Ramos (cell line): ENCODE results near the gene VPS18.

Experiments
- in situ Hi-C: fragments of 300-500 bp; cut with MboI; formaldehyde crosslinking; loops from one replicate; pipeline ENCODE4 v1.14.3; 2022; ENCODE audit warnings: low sequenced_read_pairs; ENCODE audit not compliant: unreplicated experiment

The VPS18 gene

GRCh38 chr15:40948706-40949473 lies 54.6 kb downstream of the VPS18 start:
- in situ Hi-C loops: no loop called here

DNA sequence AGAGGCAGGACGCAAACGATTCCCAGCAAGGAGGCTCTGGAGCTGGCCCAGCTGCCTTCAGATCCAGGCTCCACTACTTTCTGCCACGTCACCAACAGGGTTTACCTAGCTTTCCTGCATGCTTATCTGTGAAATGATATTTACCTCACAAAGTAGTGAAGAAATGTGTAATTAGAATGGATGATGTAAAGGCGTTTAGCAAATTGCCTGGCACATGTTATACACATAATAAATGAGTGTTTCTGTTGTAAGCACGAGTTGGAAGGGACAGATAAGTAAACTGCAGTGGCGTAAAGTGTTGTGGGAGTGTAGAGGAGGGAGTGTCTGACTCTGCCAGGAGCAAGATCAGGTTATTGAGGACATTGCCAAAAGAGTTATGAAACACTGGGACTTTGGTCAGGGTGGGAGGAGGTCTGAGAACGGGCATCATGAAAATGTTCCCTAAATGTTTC lies 55.5 kb downstream of the VPS18 start:
- in situ Hi-C loops: no loop called here

GRCh38 chr15:40951764-40952163 lies 57.5 kb downstream of the VPS18 start:
- in situ Hi-C loops: no loop called here

- in situ Hi-C loops: no loop called here
These were observed 58.2 kb downstream of the VPS18 start for GRCh38 chr15:40952301-40952900.

- in situ Hi-C loops: no loop called here
These were observed 58.9 kb downstream of the VPS18 start, which contains the start of gene CHAC1 for GRCh38 chr15:40952901-40953712. CHAC1 (plus strand) TSS chr15:40953471; CDS start chr15:40953584, 113 bp downstream.
